Hepatocyte (in vitro differentiated cells): ENCODE data around the gene HSPA14.

Experiments
- CTCF ChIP-seq: fragments of 200-600 bp; sonication (generic); IDR thresholded peaks from 2 replicates; pipeline ENCODE4 v1.5.1; 2016; ENCODE audit warnings: antibody characterized with exemption, mild to moderate bottlenecking; ENCODE audit not compliant: poor library complexity
- EZH2 ChIP-seq: fragments of 200-600 bp; sonication (generic); IDR thresholded peaks from 2 replicates; pipeline ENCODE4 v1.6.1; 2016; ENCODE audit warnings: antibody characterized with exemption, mild to moderate bottlenecking, borderline replicate concordance

- TF ChIP-seq CTCF (peak; percentile 64), EZH2 (no peak)
These were observed 15.0 kb upstream of the HSPA14 start for GRCh38 chr10:14822879-14823755.
